A549 (cell line): ENCODE measurements around the gene DTX1.

Source experiments
- FOSL2 ChIP-seq, 2 experiments: fragments of 450-650 bp in 1 of 2; fragments of >200 bp in 1 of 2; sonication (Bioruptor Twin) in 1 of 2; formaldehyde crosslinking; IDR thresholded peaks; 2 replicates each; pipeline versions ENCODE4 v1.5.0 to v1.6.1; 2016 to 2020; ENCODE audit warnings: mild to moderate bottlenecking in 1 of 2, moderate library complexity in 1 of 2
- MAZ ChIP-seq: fragments of 150-350 bp; IDR thresholded peaks from 2 replicates; pipeline ENCODE4 v1.6.1; 2014; ENCODE audit warnings: antibody characterized with exemption, low read depth, low read length, borderline replicate concordance
- MYC ChIP-seq: IDR thresholded peaks from 2 replicates; pipeline ENCODE4 v1.6.1; 2012; ENCODE audit warnings: mild to moderate bottlenecking, inconsistent platforms, low read length, improper control_type of control experiment, borderline replicate concordance
- POLR2AphosphoS2 ChIP-seq: conservative IDR thresholded peaks from 2 replicates; pipeline ENCODE4 v1.6.1; 2012; ENCODE audit warnings: low read length, improper control_type of control experiment, inconsistent platforms
- SMC3 ChIP-seq: fragments of >200 bp; sonication (Bioruptor Twin); formaldehyde crosslinking; IDR thresholded peaks from 3 replicates; pipeline ENCODE4 v1.6.1; 2018; ENCODE audit warnings: inconsistent platforms
- TP53 ChIP-seq: fragments of 250-450 bp; sonication (Bioruptor Pico); IDR thresholded peaks from 2 replicates; pipeline ENCODE4 v1.5.0; 2021; ENCODE audit warnings: mild to moderate bottlenecking, moderate library complexity
- TF ChIP-seq, protein P1 (sequence below): fragments of >200 bp; sonication (Bioruptor Twin); formaldehyde crosslinking; IDR thresholded peaks from 3 replicates; pipeline ENCODE4 v1.5.1; 2016
- TF ChIP-seq, protein P2 (sequence below): IDR thresholded peaks from 2 replicates; pipeline ENCODE4 v1.6.1; 2012

DNA sequence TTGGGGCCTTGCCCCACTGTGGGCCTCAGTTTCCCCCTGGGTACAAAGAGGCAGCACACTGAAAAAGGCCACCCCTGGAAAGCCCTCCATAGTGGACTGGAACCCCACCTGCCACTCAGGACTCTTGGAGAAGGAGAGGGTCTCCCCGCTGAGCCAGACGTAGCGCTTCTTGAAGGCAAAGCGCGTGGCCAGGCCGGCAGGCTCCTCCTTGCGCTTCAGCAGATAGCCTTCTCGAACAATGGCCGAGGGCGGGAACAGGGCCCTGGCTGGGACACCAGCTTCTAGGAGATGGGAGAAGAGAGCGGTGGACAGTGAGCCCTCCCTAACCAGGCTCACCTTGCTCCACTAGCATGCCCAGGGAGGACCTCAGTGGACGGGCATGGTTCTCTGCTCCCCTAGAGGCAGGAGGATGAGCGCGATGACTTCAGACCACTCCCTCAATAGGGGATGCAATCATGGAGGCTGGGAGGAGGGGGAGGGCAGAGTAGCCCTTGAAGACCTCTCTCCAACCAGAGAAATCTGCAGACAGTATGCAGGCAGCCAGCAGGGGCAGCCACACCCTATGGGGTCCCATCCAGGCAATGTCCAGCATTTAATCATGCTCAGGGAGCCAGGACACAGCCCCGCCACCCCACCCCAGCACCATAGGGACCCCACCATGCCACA, 49.2 kb downstream of the DTX1 start:
- TF ChIP-seq, protein P1, sequence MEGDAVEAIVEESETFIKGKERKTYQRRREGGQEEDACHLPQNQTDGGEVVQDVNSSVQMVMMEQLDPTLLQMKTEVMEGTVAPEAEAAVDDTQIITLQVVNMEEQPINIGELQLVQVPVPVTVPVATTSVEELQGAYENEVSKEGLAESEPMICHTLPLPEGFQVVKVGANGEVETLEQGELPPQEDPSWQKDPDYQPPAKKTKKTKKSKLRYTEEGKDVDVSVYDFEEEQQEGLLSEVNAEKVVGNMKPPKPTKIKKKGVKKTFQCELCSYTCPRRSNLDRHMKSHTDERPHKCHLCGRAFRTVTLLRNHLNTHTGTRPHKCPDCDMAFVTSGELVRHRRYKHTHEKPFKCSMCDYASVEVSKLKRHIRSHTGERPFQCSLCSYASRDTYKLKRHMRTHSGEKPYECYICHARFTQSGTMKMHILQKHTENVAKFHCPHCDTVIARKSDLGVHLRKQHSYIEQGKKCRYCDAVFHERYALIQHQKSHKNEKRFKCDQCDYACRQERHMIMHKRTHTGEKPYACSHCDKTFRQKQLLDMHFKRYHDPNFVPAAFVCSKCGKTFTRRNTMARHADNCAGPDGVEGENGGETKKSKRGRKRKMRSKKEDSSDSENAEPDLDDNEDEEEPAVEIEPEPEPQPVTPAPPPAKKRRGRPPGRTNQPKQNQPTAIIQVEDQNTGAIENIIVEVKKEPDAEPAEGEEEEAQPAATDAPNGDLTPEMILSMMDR = no peak
- no peak for TF ChIP-seq TP53 (CRISPR knock-in tag)
- TF ChIP-seq MYC = no peak
- no peak for TF ChIP-seq MAZ
- no peak for TF ChIP-seq FOSL2 (IDR thresholded peaks at IDR 0.05)
- TF ChIP-seq FOSL2 (CRISPR knock-in tag; IDR thresholded peaks at IDR 0.05) = no peak
- no peak for TF ChIP-seq POLR2AphosphoS2
- TF ChIP-seq, protein P2, sequence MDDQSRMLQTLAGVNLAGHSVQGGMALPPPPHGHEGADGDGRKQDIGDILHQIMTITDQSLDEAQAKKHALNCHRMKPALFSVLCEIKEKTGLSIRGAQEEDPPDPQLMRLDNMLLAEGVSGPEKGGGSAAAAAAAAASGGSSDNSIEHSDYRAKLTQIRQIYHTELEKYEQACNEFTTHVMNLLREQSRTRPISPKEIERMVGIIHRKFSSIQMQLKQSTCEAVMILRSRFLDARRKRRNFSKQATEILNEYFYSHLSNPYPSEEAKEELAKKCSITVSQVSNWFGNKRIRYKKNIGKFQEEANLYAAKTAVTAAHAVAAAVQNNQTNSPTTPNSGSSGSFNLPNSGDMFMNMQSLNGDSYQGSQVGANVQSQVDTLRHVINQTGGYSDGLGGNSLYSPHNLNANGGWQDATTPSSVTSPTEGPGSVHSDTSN = no peak
- no peak for TF ChIP-seq SMC3
